ENCODE data around the gene IFI30. TPM values are rescaled to one million over a fixed set of nuclear protein-coding genes. Genes with fewer than 3 reads are reported as not detected.
A peak's percentile ranks its signal among the peaks of the same experiment; 100 is the strongest.
"Not testable (repeated sequence)": the region's sequence is repeated elsewhere in the genome, so short reads cannot be mapped to it uniquely, and the experiment has no call there.

The IFI30 gene
- total RNA-seq, 1 experiment from 2014 or later: 112 TPM

GRCh38 chr19:18203408-18203862 lies 29.8 kb downstream of the IFI30 start:
- no peak for DNase-seq (ENCODE audit: low read depth)

- DNase-seq (ENCODE audit: low read depth): peak; percentile 100
Observed at GRCh38 chr19:18203863-18204393, 30.3 kb downstream of the IFI30 start, which contains the start of gene RAB3A. RAB3A (minus strand) TSS chr19:18204042; CDS start chr19:18202740, 1,302 bp downstream.

GRCh38 chr19:18204394-18205199 lies 31.0 kb downstream of the IFI30 start:
- no peak for DNase-seq (ENCODE audit: low read depth)

GRCh38 chr19:18205200-18205892 lies 31.7 kb downstream of the IFI30 start:
- DNase-seq (ENCODE audit: low read depth): peak; percentile 72

- DNase-seq (ENCODE audit: low read depth): no peak
Observed at GRCh38 chr19:18206018-18206417, 32.4 kb downstream of the IFI30 start.

- no peak for DNase-seq (ENCODE audit: low read depth)
Observed at GRCh38 chr19:18208098-18208951, 34.7 kb downstream of the IFI30 start.

GRCh38 chr19:18209912-18210311 lies 36.3 kb downstream of the IFI30 start:
- not testable (repeated sequence) for DNase-seq (ENCODE audit: low read depth)

- DNase-seq (ENCODE audit: low read depth): no peak
Observed at GRCh38 chr19:18211683-18212082, 38.1 kb downstream of the IFI30 start.

- peak; percentile 71 for DNase-seq (ENCODE audit: low read depth)
Observed at GRCh38 chr19:18214779-18215433, 41.3 kb downstream of the IFI30 start.

GRCh38 chr19:18216789-18217188 lies 43.2 kb downstream of the IFI30 start:
- no peak for DNase-seq (ENCODE audit: low read depth)

GRCh38 chr19:18218159-18218558 lies 44.5 kb downstream of the IFI30 start:
- DNase-seq (ENCODE audit: low read depth): no peak

- no peak for DNase-seq (ENCODE audit: low read depth)
Observed at GRCh38 chr19:18218600-18218999, 45.0 kb downstream of the IFI30 start.

GRCh38 chr19:18219911-18220631 lies 46.5 kb downstream of the IFI30 start:
- peak; percentile 39 for DNase-seq (ENCODE audit: low read depth)

GRCh38 chr19:18220632-18221275 lies 47.1 kb downstream of the IFI30 start:
- DNase-seq (ENCODE audit: low read depth): no peak

GRCh38 chr19:18221815-18222725 lies 48.5 kb downstream of the IFI30 start:
- DNase-seq (ENCODE audit: low read depth): no peak

- peak; percentile 30 for DNase-seq (ENCODE audit: low read depth)
Observed at GRCh38 chr19:18223860-18224524, 50.4 kb downstream of the IFI30 start.

GRCh38 chr19:18224525-18225354 lies 51.1 kb downstream of the IFI30 start:
- peak; percentile 97 for DNase-seq (ENCODE audit: low read depth)
